H1 (cell line): ENCODE results near the gene CHN2. TPM values are rescaled to one million over a fixed set of nuclear protein-coding genes. Genes with fewer than 3 reads are reported as not detected.

Experiments
- CTCF ChIA-PET: fragments of 300-600 bp; sonication (Branson Sonifier 250); formaldehyde crosslinking; loops from one replicate; lab custom pipeline; 2021; ENCODE audit not compliant: partially characterized antibody; lab: Charles Lee
- POLR2A ChIA-PET: fragments of 300-600 bp; sonication (Branson Sonifier 250); formaldehyde crosslinking; loops from one replicate; lab custom pipeline; 2021; ENCODE audit warnings: inconsistent platforms; ENCODE audit not compliant: partially characterized antibody; lab: Charles Lee
- DNase-seq, 2 experiments: peaks; one replicate each; pipeline versions ENCODE4 v3.0.0 to v3.0.0-alpha.2; 2010 to 2022; ENCODE audit warnings: low spot score in 2 of 2, low read depth in 1 of 2, mixed read lengths in 1 of 2
- FAIRE-seq: peaks from 2 replicates; lab custom pipeline; 2011; peaks lifted over from hg19 to GRCh38; lab: Jason Lieb, UNC
- H2AFZ ChIP-seq: 2 replicates; pipeline ENCODE4 v1.8.1; 2012; ENCODE audit warnings: low read length, inconsistent platforms
- H2AK5ac ChIP-seq: 2 replicates; pipeline ENCODE4 v1.6.1; 2013; ENCODE audit warnings: low read depth, low read length
- H2BK120ac ChIP-seq: replicated peaks from 2 replicates; pipeline ENCODE3; 2013; ENCODE audit warnings: low read depth, low read length, inconsistent platforms
- H2BK12ac ChIP-seq: 2 replicates; pipeline ENCODE4 v1.6.1; 2013; ENCODE audit warnings: low read depth, low read length
- H2BK15ac ChIP-seq: 2 replicates; pipeline ENCODE4 v1.6.1; 2013; ENCODE audit warnings: low read length
- H2BK20ac ChIP-seq: 2 replicates; pipeline ENCODE4 v1.6.1; 2013; ENCODE audit warnings: low read length
- H2BK5ac ChIP-seq: 2 replicates; pipeline ENCODE4 v1.6.1; 2013; ENCODE audit warnings: low read depth, low read length
- H3K14ac ChIP-seq: 2 replicates; pipeline ENCODE4 v1.6.1; 2013; ENCODE audit warnings: inconsistent platforms; ENCODE audit not compliant: insufficient read length
- H3K18ac ChIP-seq: 2 replicates; pipeline ENCODE4 v1.6.1; 2013; ENCODE audit warnings: low read length; ENCODE audit errors: extremely low read depth
- H3K23ac ChIP-seq: 2 replicates; pipeline ENCODE4 v1.6.1; 2013; ENCODE audit warnings: inconsistent platforms; ENCODE audit not compliant: insufficient read length
- H3K23me2 ChIP-seq: 2 replicates; pipeline ENCODE4 v1.6.1; 2013; ENCODE audit warnings: low read depth, low read length
- H3K27ac ChIP-seq: 2 replicates; pipeline ENCODE4 v1.6.1; 2011; ENCODE audit warnings: low read depth, low read length, inconsistent platforms
- H3K27me3 ChIP-seq, 4 experiments: replicated peaks in 1 of 4; 1 replicate in 1 of 4; 2 replicates in 3 of 4; pipeline versions ENCODE4 v1.6.1 to v1.8.1; 2011 to 2013; ENCODE audit warnings: low read length in 3 of 4, mild to moderate bottlenecking in 3 of 4, inconsistent platforms in 2 of 4, mixed read lengths in 2 of 4, moderate library complexity in 1 of 4; ENCODE audit not compliant: control insufficient read depth in 3 of 4, insufficient read depth in 3 of 4; ENCODE audit errors: extremely low read depth in 1 of 4
- H3K36me3 ChIP-seq, 4 experiments: 2 replicates each; pipeline versions ENCODE4 v1.6.1 to v1.8.1; 2011 to 2013; ENCODE audit warnings: mild to moderate bottlenecking in 4 of 4, low read length in 3 of 4, moderate library complexity in 2 of 4, control low read depth in 1 of 4, inconsistent platforms in 1 of 4; ENCODE audit not compliant: insufficient read depth in 4 of 4, control insufficient read depth in 2 of 4
- H3K4ac ChIP-seq: replicated peaks from 2 replicates; pipeline ENCODE3; 2013; ENCODE audit warnings: low read length, low read depth, mixed read lengths, inconsistent platforms; ENCODE audit not compliant: insufficient read length
- H3K4me1 ChIP-seq, 4 experiments: replicated peaks in 1 of 4; 1 replicate in 1 of 4; 2 replicates in 3 of 4; pipeline versions ENCODE4 v1.6.1 to v1.8.1; 2011 to 2013; ENCODE audit warnings: low read length in 3 of 4, inconsistent platforms in 2 of 4, mixed read lengths in 1 of 4; ENCODE audit not compliant: insufficient read depth in 4 of 4, control insufficient read depth in 3 of 4
- H3K4me2 ChIP-seq, 2 experiments: 2 replicates each; pipeline versions ENCODE4 v1.6.1 to v1.8.1; 2011 to 2013; ENCODE audit warnings: low read depth in 2 of 2, low read length in 2 of 2, control low read depth in 1 of 2, inconsistent platforms in 1 of 2, mild to moderate bottlenecking in 1 of 2; ENCODE audit not compliant: insufficient read depth in 1 of 2
- H3K4me3 ChIP-seq, 4 experiments: fragments of 200-600, 300-600 bp in 1 of 4; sonication (generic), shearing (Covaris generic), sonication (Bioruptor Twin) in 1 of 4; 2 replicates each; pipeline versions ENCODE4 v1.5.1 to v1.8.1; 2011 to 2016; ENCODE audit warnings: low read length in 4 of 4, low read depth in 3 of 4, control low read depth in 2 of 4, inconsistent platforms in 2 of 4, mild to moderate bottlenecking in 2 of 4, mixed read lengths in 1 of 4, moderate library complexity in 1 of 4; ENCODE audit not compliant: insufficient read depth in 2 of 4; ENCODE audit errors: extremely low read depth in 1 of 4
- H3K56ac ChIP-seq: replicated peaks from 2 replicates; pipeline ENCODE3; 2013; ENCODE audit warnings: low read depth, mild to moderate bottlenecking, mixed read lengths, low read length, inconsistent platforms; ENCODE audit not compliant: insufficient read length
- H3K79me1 ChIP-seq: 2 replicates; pipeline ENCODE4 v1.6.1; 2013; ENCODE audit warnings: low read depth, low read length, control low read depth
- H3K79me2 ChIP-seq, 2 experiments: 2 replicates each; pipeline versions ENCODE4 v1.6.1 to v1.8.1; 2012 to 2013; ENCODE audit warnings: low read length in 2 of 2, mild to moderate bottlenecking in 2 of 2, inconsistent platforms in 1 of 2; ENCODE audit not compliant: insufficient read depth in 2 of 2, control insufficient read depth in 1 of 2
- H3K9ac ChIP-seq, 4 experiments: replicated peaks in 1 of 4; 1 replicate in 1 of 4; 2 replicates in 3 of 4; pipeline versions ENCODE4 v1.6.1 to v1.8.1; 2011 to 2013; ENCODE audit warnings: low read depth in 3 of 4, low read length in 3 of 4, control low read depth in 2 of 4, mild to moderate bottlenecking in 2 of 4, moderate library complexity in 2 of 4, inconsistent platforms in 1 of 4; ENCODE audit errors: extremely low read depth in 1 of 4
- H3K9me3 ChIP-seq, 2 experiments: 2 replicates each; pipeline versions ENCODE4 v1.6.1 to v1.8.1; 2012 to 2013; ENCODE audit warnings: mild to moderate bottlenecking in 2 of 2, moderate library complexity in 2 of 2, control low read depth in 1 of 2, inconsistent platforms in 1 of 2, low read depth in 1 of 2, low read length in 1 of 2, mixed read lengths in 1 of 2; ENCODE audit not compliant: insufficient read depth in 2 of 2
- H4K20me1 ChIP-seq, 2 experiments: replicated peaks in 1 of 2; 2 replicates each; pipeline versions ENCODE3 to v1.8.1; 2011 to 2013; ENCODE audit warnings: inconsistent platforms in 2 of 2, low read length in 2 of 2, mild to moderate bottlenecking in 1 of 2; ENCODE audit not compliant: insufficient read depth in 2 of 2, control insufficient read depth in 1 of 2
- H4K5ac ChIP-seq: 2 replicates; pipeline ENCODE4 v1.6.1; 2013; ENCODE audit warnings: low read length, low read depth, mixed read lengths, inconsistent platforms; ENCODE audit not compliant: insufficient read length
- H4K8ac ChIP-seq: 2 replicates; pipeline ENCODE4 v1.8.0; 2013; ENCODE audit warnings: mild to moderate bottlenecking, moderate library complexity, low read length, inconsistent platforms; ENCODE audit not compliant: insufficient read depth; ENCODE audit errors: extremely low read depth
- H4K91ac ChIP-seq: replicated peaks from 2 replicates; pipeline ENCODE3; 2013; ENCODE audit warnings: low read length, mixed read lengths, inconsistent platforms; ENCODE audit not compliant: insufficient read length
- ASH2L ChIP-seq: fragments of 200-600, 300-600 bp; sonication (generic); IDR thresholded peaks from one replicate; pipeline ENCODE4 v1.7.1; 2017; ENCODE audit warnings: low read length
- CBX5 ChIP-seq: fragments of 300-800, 300-1000 bp; sonication (generic); IDR thresholded peaks from 2 replicates; pipeline ENCODE4 v1.7.1; 2016; ENCODE audit warnings: antibody characterized with exemption, low read length, low read depth
- CHD1 ChIP-seq: IDR thresholded peaks from 2 replicates; pipeline ENCODE4 v1.6.1; 2012; ENCODE audit warnings: low read depth, low read length, improper control_type of control experiment
- EZH2 ChIP-seq: fragments of 200-600 bp; sonication (generic); IDR thresholded peaks from 2 replicates; pipeline ENCODE4 v1.7.1; 2012; ENCODE audit warnings: low read depth, mild to moderate bottlenecking, moderate library complexity, low read length, inconsistent platforms; ENCODE audit not compliant: severe bottlenecking
- HDAC6 ChIP-seq: IDR thresholded peaks from one replicate; pipeline ENCODE4 v1.7.1; 2012; ENCODE audit warnings: low read depth, mild to moderate bottlenecking, inconsistent platforms, low read length, moderate library complexity
- KDM5A ChIP-seq: fragments of 200-600 bp; IDR thresholded peaks from 2 replicates; pipeline ENCODE4 v1.7.1; 2012; ENCODE audit warnings: mild to moderate bottlenecking, low read length, inconsistent platforms, mixed read lengths
- PHF8 ChIP-seq: fragments of 200-600 bp; sonication (generic); conservative IDR thresholded peaks from 2 replicates; pipeline ENCODE4 v1.7.1; 2012; ENCODE audit warnings: low read depth, mild to moderate bottlenecking, inconsistent platforms, low read length, moderate library complexity
- POLR2AphosphoS5 ChIP-seq: IDR thresholded peaks from 2 replicates; pipeline ENCODE4 v1.6.1; 2011; ENCODE audit warnings: low read depth, low read length
- POU5F1 ChIP-seq: IDR thresholded peaks from 2 replicates; pipeline ENCODE4 v1.6.1; 2011; ENCODE audit warnings: low read depth, mild to moderate bottlenecking, low read length, moderate library complexity
- RAD21 ChIP-seq, 2 experiments: IDR thresholded peaks in 1 of 2; conservative IDR thresholded peaks in 1 of 2; 2 replicates each; pipeline ENCODE4 v1.6.1; 2011; ENCODE audit warnings: low read depth in 2 of 2, low read length in 2 of 2, improper control_type of control experiment in 1 of 2, inconsistent platforms in 1 of 2, mild to moderate bottlenecking in 1 of 2, moderate library complexity in 1 of 2
- RXRA ChIP-seq: IDR thresholded peaks from 2 replicates; pipeline ENCODE4 v1.6.1; 2011; ENCODE audit warnings: low read depth, mild to moderate bottlenecking, low read length, moderate library complexity; ENCODE audit not compliant: insufficient read depth
- SIN3A ChIP-seq, 2 experiments: IDR thresholded peaks in 1 of 2; conservative IDR thresholded peaks in 1 of 2; 2 replicates each; pipeline ENCODE4 v1.6.1; 2011 to 2012; ENCODE audit warnings: low read length in 2 of 2, improper control_type of control experiment in 1 of 2, low read depth in 1 of 2, mild to moderate bottlenecking in 1 of 2
- SIRT6 ChIP-seq: IDR thresholded peaks from one replicate; pipeline ENCODE4 v1.7.1; 2012; ENCODE audit warnings: low read length, inconsistent platforms
- ZNF274 ChIP-seq: IDR thresholded peaks from 2 replicates; pipeline ENCODE4 v1.7.0; 2012; ENCODE audit warnings: low read length, borderline replicate concordance; ENCODE audit errors: extremely low read depth
- WGBS, 2 experiments: shearing (Covaris generic) in 1 of 2; methylation state at CpG; one replicate each; pipeline versions ENCODE4 v1.1.6 to v1.1.7; 2013 to 2015; ENCODE audit warnings: low lambda C conversion rate in 2 of 2, mixed read lengths in 2 of 2, inconsistent platforms in 1 of 2, low coverage in 1 of 2, missing lambda C conversion rate in 1 of 2; ENCODE audit not compliant: insufficient replicate concordance in 2 of 2, insufficient coverage in 1 of 2, insufficient read length in 1 of 2; ENCODE audit errors: extremely low coverage in 1 of 2, missing lambda C conversion rate in 1 of 2; 5-methylcytosine and 5-hydroxymethylcytosine counted together
- polyA plus RNA-seq, 7 experiments: library from polyadenylated mRNA; depleted of rRNA in 3 of 7; stranded (reverse) in 5 of 7; unstranded in 2 of 7; fragments of >200 nt in 5 of 7; fragments of 200-250 nt in 2 of 7; gene quantifications; 1 replicate in 5 of 7; 2 replicates in 1 of 7; 4 replicates in 1 of 7; pipeline versions ENCODE4 v1.2.1 to v1.2.3, GENCODE V29; 2011 to 2013; ENCODE audit warnings: missing spikeins in 2 of 7, mixed read lengths in 2 of 7
- total RNA-seq: library from RNA; stranded (reverse); fragmentation: NEBNext Ultra II Directional; extraction: Animal tissue kit (Norgen Biotek cat#: 25700); gene quantifications from 2 replicates; pipeline ENCODE4 v1.2.1, GENCODE V29; 2021
- TF ChIP-seq, protein P1 (sequence below): IDR thresholded peaks from 2 replicates; pipeline ENCODE4 v1.6.1; 2012; ENCODE audit warnings: inconsistent platforms

The CHN2 gene
- total and polyA plus RNA-seq, 2 of the 8 experiments (the other 6 are each of a cell fraction or from before 2014, with no cell fraction given), result 2.9 to 4.8 TPM

DNA sequence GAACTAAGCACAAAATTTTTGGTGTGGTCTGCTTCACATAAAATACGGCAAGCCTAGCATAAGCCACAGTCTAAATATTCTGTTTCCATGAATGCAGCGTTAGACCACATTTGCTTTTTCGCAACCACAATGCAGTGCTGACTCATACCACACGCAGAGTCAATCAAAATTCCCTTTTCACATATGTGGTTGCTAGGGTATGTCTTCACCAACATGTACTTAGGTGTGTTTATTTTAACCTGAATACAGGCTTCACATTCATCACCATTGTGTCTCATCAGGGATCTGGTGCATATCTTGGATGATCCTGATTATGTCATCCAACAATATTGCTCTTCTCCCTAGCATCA lies 90.8 kb downstream of the CHN2 start:
- no peak overlapping the region for H2BK120ac ChIP-seq
- DNase-seq, result peak in 1 of 2 experiments; percentile 6
- no peak overlapping the region for H3K4me2 ChIP-seq
- H3K9me3 ChIP-seq, result no peaks in the 10 kb centered on the region
- H3K36me3 ChIP-seq, result no peaks in the 10 kb centered on the region
- H4K5ac ChIP-seq, result no peak overlapping the region
- CTCF ChIA-PET, result interaction anchor here (10.9 kb wide), 1 partner anchor 13 kb away, joined by 67 read pairs; no protein-coding TSS in a partner anchor
- no peak overlapping the region for H3K56ac ChIP-seq
- no peaks in the 10 kb centered on the region for H3K23me2 ChIP-seq
- H3K4me1 ChIP-seq, result peaks cover 4 to 20% (median 16%) of the 10 kb centered on the region in 4 experiments
- H2BK15ac ChIP-seq, result no peak overlapping the region
- no peak overlapping the region for H2BK5ac ChIP-seq
- H3K9ac ChIP-seq, result no peak overlapping the region
- H3K18ac ChIP-seq, result no peak overlapping the region
- 92% methylated on average over 4 of the region's 4 CpGs; no CpG with 5 or more reads in 1 of the 2 experiments for WGBS, 2 experiments
- no peak overlapping the region for H3K4me3 ChIP-seq
- no peak overlapping the region for H3K23ac ChIP-seq
- H3K4ac ChIP-seq, result no peak overlapping the region
- no peak overlapping the region for H3K27ac ChIP-seq
- H3K79me2 ChIP-seq, result no peaks in the 10 kb centered on the region
- no peak for FAIRE-seq
- H3K79me1 ChIP-seq, result no peaks in the 10 kb centered on the region
- H4K20me1 ChIP-seq, result no peaks in the 10 kb centered on the region
- no peak overlapping the region for H2BK20ac ChIP-seq
- no peak overlapping the region for H2AK5ac ChIP-seq
- H2BK12ac ChIP-seq, result no peak overlapping the region
- no peak overlapping the region for H2AFZ ChIP-seq
- H3K14ac ChIP-seq, result no peak overlapping the region
- H4K8ac ChIP-seq, result no peak overlapping the region
- H3K27me3 ChIP-seq, result no peaks in the 10 kb centered on the region
- POLR2A ChIA-PET, result no interaction called here
- H4K91ac ChIP-seq, result no peak overlapping the region
- TF ChIP-seq RAD21 (IDR thresholded peaks at IDR 0.05 in 1 of 2, conservative IDR thresholded peaks at IDR 0.05 in 1 of 2; ENCODE audit: low read depth in 2 of 2, low read length in 2 of 2), result no peak
- TF ChIP-seq PHF8, result no peak
- TF ChIP-seq RXRA, result no peak
- TF ChIP-seq SIRT6, result no peak
- TF ChIP-seq SIN3A (conservative IDR thresholded peaks at IDR 0.05 in 1 of 2, IDR thresholded peaks at IDR 0.05 in 1 of 2; ENCODE audit: low read depth in 1 of 2, low read length in 2 of 2), result no peak
- TF ChIP-seq ASH2L, result no peak
- TF ChIP-seq POLR2AphosphoS5, result no peak
- TF ChIP-seq, protein P1, sequence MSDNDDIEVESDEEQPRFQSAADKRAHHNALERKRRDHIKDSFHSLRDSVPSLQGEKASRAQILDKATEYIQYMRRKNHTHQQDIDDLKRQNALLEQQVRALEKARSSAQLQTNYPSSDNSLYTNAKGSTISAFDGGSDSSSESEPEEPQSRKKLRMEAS, result no peak
- no peak for TF ChIP-seq EZH2
- no peak for TF ChIP-seq CBX5
- no peak for TF ChIP-seq CHD1
- TF ChIP-seq POU5F1, result no peak
- no peak for TF ChIP-seq KDM5A
- TF ChIP-seq HDAC6, result no peak
- no peak for TF ChIP-seq ZNF274
